ENCODE results near the gene ST6GALNAC6. TPM values are rescaled to one million over a fixed set of nuclear protein-coding genes. Genes with fewer than 3 reads are reported as not detected.
A peak's percentile ranks its signal among the peaks of the same experiment; 100 is the strongest.

ST6GALNAC6 gene
- total and polyA plus RNA-seq, 4 donors = 22.5 to 40.4 (median 32.3) TPM

GRCh38 chr9:127942216-127943010 is 43.0 kb upstream of the ST6GALNAC6 start:
- peak; percentile 75 for DNase-seq (ENCODE audit: low spot score)

GRCh38 chr9:127941961-127942215 is 42.5 kb upstream of the ST6GALNAC6 start:
- no peak for DNase-seq (ENCODE audit: low spot score)
- no peak overlapping the region for H3K27ac ChIP-seq (ENCODE audit: low read depth in 1 of 2, low read length in 2 of 2)
- peaks cover 10 to 34% (median 14%) of the 10 kb centered on the region in 4 donors for H3K36me3 ChIP-seq (ENCODE audit: control insufficient read depth in 4 of 4, insufficient read depth in 3 of 4, low read depth in 1 of 4, low read length in 3 of 4)
- no peaks in the 10 kb centered on the region for H3K9me3 ChIP-seq (ENCODE audit: control insufficient read depth in 4 of 4, low read length in 3 of 4)
- no peak overlapping the region for H3K4me3 ChIP-seq (ENCODE audit: low read depth in 1 of 3, low read length in 3 of 3)
- no peak for TF ChIP-seq FOXA1 (IDR thresholded peaks at IDR 0.05)
- TF ChIP-seq CTCF (IDR thresholded peaks at IDR 0.05; ENCODE audit: low read depth, low read length, missing input control) = no peak
- TF ChIP-seq HNF4G (IDR thresholded peaks at IDR 0.05) = no peak
- no peak for TF ChIP-seq HNF4A (conservative IDR thresholded peaks at IDR 0.05)
- TF ChIP-seq RXRA (IDR thresholded peaks at IDR 0.05) = no peak
- no peak for TF ChIP-seq SP1 (IDR thresholded peaks at IDR 0.05)
- TF ChIP-seq YY1 (IDR thresholded peaks at IDR 0.05) = no peak
- TF ChIP-seq TAF1 (conservative IDR thresholded peaks at IDR 0.05) = no peak
- TF ChIP-seq, protein P1, sequence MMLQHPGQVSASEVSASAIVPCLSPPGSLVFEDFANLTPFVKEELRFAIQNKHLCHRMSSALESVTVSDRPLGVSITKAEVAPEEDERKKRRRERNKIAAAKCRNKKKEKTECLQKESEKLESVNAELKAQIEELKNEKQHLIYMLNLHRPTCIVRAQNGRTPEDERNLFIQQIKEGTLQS (IDR thresholded peaks at IDR 0.05) = no peak
- no peak for TF ChIP-seq MAX (IDR thresholded peaks at IDR 0.05)
- no peak for TF ChIP-seq EGR1 (IDR thresholded peaks at IDR 0.05; ENCODE audit: low read depth in 2 of 2)
- no peak for TF ChIP-seq REST (IDR thresholded peaks at IDR 0.05)
- TF ChIP-seq ZBTB33 (IDR thresholded peaks at IDR 0.05) = no peak
- no peak for TF ChIP-seq GABPA (IDR thresholded peaks at IDR 0.05 in 1 of 2, conservative IDR thresholded peaks at IDR 0.05 in 1 of 2)
- no peak for TF ChIP-seq NR2F2 (IDR thresholded peaks at IDR 0.05)
- no peak for TF ChIP-seq FOXA2 (IDR thresholded peaks at IDR 0.05)
- no peak for TF ChIP-seq JUND (IDR thresholded peaks at IDR 0.05)
- no peak for TF ChIP-seq RAD21 (IDR thresholded peaks at IDR 0.05)
- peaks cover 0 to 13% (median 8%) of the 10 kb centered on the region in 4 donors for H3K4me1 ChIP-seq (ENCODE audit: control insufficient read depth in 4 of 4, insufficient read depth in 4 of 4, low read length in 3 of 4)
- 81% methylated on average over 3 of the region's 3 CpGs for WGBS
- H3K27me3 ChIP-seq (ENCODE audit: control insufficient read depth in 4 of 4, insufficient read depth in 4 of 4, low read length in 3 of 4) = no peaks in the 10 kb centered on the region
- H3K9ac ChIP-seq (ENCODE audit: low read depth in 1 of 2, low read length in 2 of 2) = no peak overlapping the region

More at GRCh38 chr9:127942216-127943010, 43.0 kb upstream of the ST6GALNAC6 start:
- H3K36me3 ChIP-seq (ENCODE audit: control insufficient read depth in 4 of 4, insufficient read depth in 3 of 4, low read depth in 1 of 4, low read length in 3 of 4) = peaks cover 10 to 35% (median 14%) of the 10 kb centered on the region in 4 donors
- no peak overlapping the region for H3K9ac ChIP-seq (ENCODE audit: low read depth in 1 of 2, low read length in 2 of 2)
- H3K4me3 ChIP-seq (ENCODE audit: low read depth in 1 of 3, low read length in 3 of 3) = no peak overlapping the region
- TF ChIP-seq CTCF (IDR thresholded peaks at IDR 0.05; ENCODE audit: low read depth, low read length, missing input control) = peak; percentile 70
- TF ChIP-seq RAD21 (IDR thresholded peaks at IDR 0.05) = peak; percentile 63 to 82
- TF ChIP-seq MAX (IDR thresholded peaks at IDR 0.05) = no peak
- H3K4me1 ChIP-seq (ENCODE audit: control insufficient read depth in 4 of 4, insufficient read depth in 4 of 4, low read length in 3 of 4) = peaks cover 0 to 8% (median 4%) of the 10 kb centered on the region in 4 donors
- H3K9me3 ChIP-seq (ENCODE audit: control insufficient read depth in 4 of 4, low read length in 3 of 4) = no peaks in the 10 kb centered on the region
- 69% methylated on average over 18 of the region's 18 CpGs for WGBS
- no peaks in the 10 kb centered on the region for H3K27me3 ChIP-seq (ENCODE audit: control insufficient read depth in 4 of 4, insufficient read depth in 4 of 4, low read length in 3 of 4)
- H3K27ac ChIP-seq (ENCODE audit: low read depth in 1 of 2, low read length in 2 of 2) = no peak overlapping the region
